Measurements from ENCODE around the gene ERC2.
A peak's percentile ranks its signal among the peaks of the same experiment; 100 is the strongest.

Gene ERC2

DNA sequence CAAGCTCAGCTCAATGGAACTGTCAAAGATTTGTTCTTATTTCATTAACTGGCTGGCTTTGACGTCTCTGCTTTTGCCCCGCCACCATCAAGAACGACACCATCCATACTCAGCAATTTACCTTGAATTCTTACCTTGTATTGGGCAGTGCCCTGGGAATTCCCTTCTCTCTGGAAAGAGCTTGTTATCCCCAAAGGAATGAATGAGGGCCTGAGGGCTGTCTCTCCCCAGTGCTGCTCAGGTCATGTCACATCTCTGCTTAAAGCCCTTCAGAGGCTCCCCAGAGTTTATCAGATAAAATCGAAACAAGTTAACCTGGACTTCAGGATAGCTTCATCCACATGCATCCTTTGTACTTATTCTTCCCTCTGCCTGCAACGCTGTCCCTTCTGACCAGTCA, 975.3 kb downstream of the ERC2 start:
- Histone ChIP-seq H3K36me3 (ENCODE audit: insufficient read depth, low read length) (no peaks in the 10 kb centered on the region), H3K27ac (ENCODE audit: low read depth, low read length) (no peak overlapping the region), H3K9me3 (ENCODE audit: low read length) (no peaks in the 10 kb centered on the region), H3K27me3 (ENCODE audit: control insufficient read depth in 1 of 2, insufficient read depth in 2 of 2, low read length in 2 of 2) (no peaks in the 10 kb centered on the region), H3K9ac (ENCODE audit: low read length) (no peak overlapping the region), H3K4me1 (ENCODE audit: insufficient read depth, low read length) (peaks cover 23% of the 10 kb centered on the region), H3K4me3 (ENCODE audit: low read depth in 1 of 2, low read length in 2 of 2) (no peak overlapping the region)

DNA sequence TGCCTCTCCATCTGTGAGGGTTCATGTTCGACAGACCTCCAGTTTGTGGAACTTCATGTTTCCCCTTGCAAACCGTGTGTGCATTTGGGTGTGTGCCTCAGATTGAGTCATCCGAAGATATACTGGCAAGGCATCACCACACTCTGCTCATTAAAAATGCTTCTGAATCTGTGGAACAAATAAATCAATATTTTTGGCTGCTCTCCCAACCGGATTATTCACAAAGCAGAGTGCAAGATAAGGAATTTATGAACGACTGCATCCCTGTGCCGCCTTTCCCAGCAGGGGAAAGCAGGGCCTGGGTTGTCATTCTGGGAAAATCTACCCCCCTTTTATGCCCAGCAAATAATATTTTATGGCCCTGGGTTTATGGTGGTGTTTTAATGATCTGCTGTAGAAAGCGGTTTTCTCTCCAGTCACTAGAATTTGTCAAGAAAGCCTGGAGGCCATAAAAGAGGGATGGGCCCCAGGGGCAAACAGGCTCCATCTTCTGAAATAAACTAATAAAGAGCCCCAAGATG, 976.9 kb downstream of the ERC2 start:
- Histone ChIP-seq H3K27ac (ENCODE audit: low read depth, low read length) (no peak overlapping the region), H3K9ac (ENCODE audit: low read length) (no peak overlapping the region), H3K27me3 (ENCODE audit: control insufficient read depth in 1 of 2, insufficient read depth in 2 of 2, low read length in 2 of 2) (no peaks in the 10 kb centered on the region), H3K9me3 (ENCODE audit: low read length) (no peaks in the 10 kb centered on the region), H3K36me3 (ENCODE audit: insufficient read depth, low read length) (no peaks in the 10 kb centered on the region), H3K4me3 (ENCODE audit: low read depth in 1 of 2, low read length in 2 of 2) (no peak overlapping the region), H3K4me1 (ENCODE audit: insufficient read depth, low read length) (peaks cover 23% of the 10 kb centered on the region)

DNA sequence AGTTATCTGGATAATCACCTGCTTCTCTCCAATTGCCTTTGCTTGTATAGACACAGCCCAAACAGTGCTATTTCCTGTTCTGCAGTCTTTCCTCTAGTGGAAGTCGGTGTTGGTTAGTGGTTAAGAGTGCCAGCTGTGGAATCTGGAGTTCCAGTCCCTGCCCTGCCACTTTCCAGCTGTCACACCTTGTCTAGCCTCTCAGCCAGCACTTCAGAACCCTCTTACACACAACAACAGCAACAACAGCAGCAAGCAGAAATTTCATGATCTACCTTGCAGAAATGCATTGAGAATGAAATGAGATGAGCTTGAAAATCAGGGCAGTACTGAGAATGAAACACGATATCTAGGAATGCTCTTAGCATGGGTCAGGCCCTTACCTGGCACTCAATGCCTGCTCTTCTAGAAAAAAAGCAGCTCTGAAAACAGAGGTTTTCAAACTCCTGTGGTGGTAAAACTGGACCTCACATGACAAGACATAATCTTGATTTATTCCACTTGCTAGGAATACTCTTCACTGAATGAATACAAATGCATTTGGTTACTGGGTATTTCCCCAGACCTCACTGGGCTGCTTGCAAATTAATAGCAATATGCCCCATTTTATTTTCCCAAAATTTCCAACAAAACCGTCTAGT, 977.9 kb downstream of the ERC2 start:
- Histone ChIP-seq H3K4me1 (ENCODE audit: insufficient read depth, low read length) (peaks cover 23% of the 10 kb centered on the region), H3K27me3 (ENCODE audit: control insufficient read depth in 1 of 2, insufficient read depth in 2 of 2, low read length in 2 of 2) (no peaks in the 10 kb centered on the region), H3K9me3 (ENCODE audit: low read length) (no peaks in the 10 kb centered on the region), H3K9ac (ENCODE audit: low read length) (no peak overlapping the region), H3K36me3 (ENCODE audit: insufficient read depth, low read length) (no peaks in the 10 kb centered on the region), H3K4me3 (ENCODE audit: low read depth in 1 of 2, low read length in 2 of 2) (no peak overlapping the region), H3K27ac (ENCODE audit: low read depth, low read length) (no peak overlapping the region)

- H3K27ac ChIP-seq (ENCODE audit: low read depth, low read length), result no peak overlapping the region
Measured at GRCh38 chr3:55489798-55490132, 978.5 kb downstream of the ERC2 start.

GRCh38 chr3:55488398-55489055, 979.7 kb downstream of the ERC2 start:
- Histone ChIP-seq H3K9ac (ENCODE audit: low read length) (no peak overlapping the region), H3K4me3 (ENCODE audit: low read depth in 1 of 2, low read length in 2 of 2) (peak overlapping the region; percentile 62 to 81), H3K36me3 (ENCODE audit: insufficient read depth, low read length) (no peaks in the 10 kb centered on the region), H3K4me1 (ENCODE audit: insufficient read depth, low read length) (peaks cover 29% of the 10 kb centered on the region), H3K27me3 (ENCODE audit: control insufficient read depth in 1 of 2, insufficient read depth in 2 of 2, low read length in 2 of 2) (no peaks in the 10 kb centered on the region), H3K9me3 (ENCODE audit: low read length) (no peaks in the 10 kb centered on the region), H3K27ac (ENCODE audit: low read depth, low read length) (peak overlapping the region; percentile 76)

More at GRCh38 chr3:55489798-55490132, 978.5 kb downstream of the ERC2 start:
- Histone ChIP-seq H3K4me1 (ENCODE audit: insufficient read depth, low read length) (peaks cover 24% of the 10 kb centered on the region), H3K9ac (ENCODE audit: low read length) (no peak overlapping the region), H3K4me3 (ENCODE audit: low read depth in 1 of 2, low read length in 2 of 2) (no peak overlapping the region), H3K27me3 (ENCODE audit: control insufficient read depth in 1 of 2, insufficient read depth in 2 of 2, low read length in 2 of 2) (no peaks in the 10 kb centered on the region), H3K9me3 (ENCODE audit: low read length) (no peaks in the 10 kb centered on the region), H3K36me3 (ENCODE audit: insufficient read depth, low read length) (no peaks in the 10 kb centered on the region)

- Histone ChIP-seq H3K4me1 (ENCODE audit: insufficient read depth, low read length) (peaks cover 29% of the 10 kb centered on the region), H3K9me3 (ENCODE audit: low read length) (no peaks in the 10 kb centered on the region), H3K27ac (ENCODE audit: low read depth, low read length) (peak overlapping the region; percentile 76)
Measured at GRCh38 chr3:55487381-55488241, 980.7 kb downstream of the ERC2 start.

DNA sequence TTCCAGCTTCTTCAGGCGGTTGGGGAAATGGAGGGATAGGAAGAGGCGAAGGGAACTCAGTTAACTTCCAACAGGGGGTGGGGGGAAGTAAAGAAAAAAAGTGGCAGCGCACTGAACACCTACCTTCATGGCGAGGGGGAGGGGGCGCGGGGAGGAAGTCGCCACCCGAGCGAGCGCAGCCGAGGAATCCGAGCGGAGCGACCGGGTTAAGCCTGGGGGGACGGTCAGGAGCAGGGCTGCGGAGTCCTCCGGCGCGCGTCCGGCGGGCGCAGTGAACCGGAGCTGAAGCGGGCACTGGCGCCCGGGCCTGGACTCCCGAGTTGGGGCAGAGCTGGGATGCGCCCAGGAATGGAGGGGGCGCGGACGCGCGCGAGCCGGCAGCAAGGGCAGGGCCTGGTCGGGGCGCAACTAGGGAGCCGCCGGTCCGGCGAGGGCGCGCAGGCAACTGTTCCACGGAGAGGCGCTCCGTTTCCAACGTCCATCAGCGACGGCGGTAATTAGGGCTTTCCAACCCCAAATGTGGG, 981.3 kb downstream of the ERC2 start, which contains the start of gene WNT5A:
Gene WNT5A, minus strand, starts transcription at position 450 of the 524 bp plus-strand sequence. Its CDS starts 321 bp downstream, at position 129.
- H3K27ac ChIP-seq (ENCODE audit: low read depth, low read length), result peak within 1 kb of the TSS; percentile 76
- H3K27me3 ChIP-seq (ENCODE audit: control insufficient read depth in 1 of 2, insufficient read depth in 2 of 2, low read length in 2 of 2), result peaks cover 0 to 1% of the 10 kb centered on the region in 2 donors

More at GRCh38 chr3:55487381-55488241, 980.7 kb downstream of the ERC2 start:
- peak overlapping the region; percentile 11 for H3K9ac ChIP-seq (ENCODE audit: low read length)
- H3K36me3 ChIP-seq (ENCODE audit: insufficient read depth, low read length), result no peaks in the 10 kb centered on the region
- peak overlapping the region; percentile 81 to 92 for H3K4me3 ChIP-seq (ENCODE audit: low read depth in 1 of 2, low read length in 2 of 2)
- H3K27me3 ChIP-seq (ENCODE audit: control insufficient read depth in 1 of 2, insufficient read depth in 2 of 2, low read length in 2 of 2), result no peaks in the 10 kb centered on the region

GRCh38 chr3:55486101-55486856, 982.0 kb downstream of the ERC2 start:
- H3K27me3 ChIP-seq (ENCODE audit: control insufficient read depth in 1 of 2, insufficient read depth in 2 of 2, low read length in 2 of 2), result peaks cover 0 to 4% of the 10 kb centered on the region in 2 donors

More for the DNA sequence above, 981.3 kb downstream of the ERC2 start, which contains the start of gene WNT5A:
- Histone ChIP-seq H3K4me1 (ENCODE audit: insufficient read depth, low read length) (peaks cover 29% of the 10 kb centered on the region), H3K4me3 (ENCODE audit: low read depth in 1 of 2, low read length in 2 of 2) (peak within 1 kb of the TSS; percentile 81 to 92), H3K36me3 (ENCODE audit: insufficient read depth, low read length) (no peaks in the 10 kb centered on the region), H3K9ac (ENCODE audit: low read length) (peak within 1 kb of the TSS; percentile 88), H3K9me3 (ENCODE audit: low read length) (no peaks in the 10 kb centered on the region)

GRCh38 chr3:55484801-55485791, 983.2 kb downstream of the ERC2 start:
- peak overlapping the region; percentile 88 for H3K9ac ChIP-seq (ENCODE audit: low read length)
- H3K4me3 ChIP-seq (ENCODE audit: low read depth in 1 of 2, low read length in 2 of 2), result peak overlapping the region; percentile 81 to 92
- no peaks in the 10 kb centered on the region for H3K9me3 ChIP-seq (ENCODE audit: low read length)
- H3K4me1 ChIP-seq (ENCODE audit: insufficient read depth, low read length), result peaks cover 22% of the 10 kb centered on the region
- peak overlapping the region; percentile 53 for H3K27ac ChIP-seq (ENCODE audit: low read depth, low read length)
- peaks cover 0 to 4% of the 10 kb centered on the region in 2 donors for H3K27me3 ChIP-seq (ENCODE audit: control insufficient read depth in 1 of 2, insufficient read depth in 2 of 2, low read length in 2 of 2)
- H3K36me3 ChIP-seq (ENCODE audit: insufficient read depth, low read length), result no peaks in the 10 kb centered on the region

More at GRCh38 chr3:55486101-55486856, 982.0 kb downstream of the ERC2 start:
- Histone ChIP-seq H3K36me3 (ENCODE audit: insufficient read depth, low read length) (no peaks in the 10 kb centered on the region), H3K9me3 (ENCODE audit: low read length) (no peaks in the 10 kb centered on the region), H3K27ac (ENCODE audit: low read depth, low read length) (peak overlapping the region; percentile 53), H3K4me1 (ENCODE audit: insufficient read depth, low read length) (peaks cover 27% of the 10 kb centered on the region), H3K4me3 (ENCODE audit: low read depth in 1 of 2, low read length in 2 of 2) (peak overlapping the region; percentile 81 to 92), H3K9ac (ENCODE audit: low read length) (peak overlapping the region; percentile 88)

Measured in muscle layer of colon (tissue), 2 donors.